GM19328 (cell line): Measurements from ENCODE around the gene RHD.
"Not testable (repeated sequence)": the region's sequence is repeated elsewhere in the genome, so short reads cannot be mapped to it uniquely, and the experiment has no call there.

ENCODE experiments used
- ATAC-seq: cut with Tn5 transposase; IDR thresholded peaks from one replicate; pipeline ENCODE4 v1.9.1; 2021; ENCODE audit warnings: mild to moderate bottlenecking, moderate library complexity; ENCODE audit not compliant: unreplicated experiment

RHD gene

GRCh38 chr1:25347556-25347955, 75.2 kb downstream of the RHD start:
- ATAC-seq = no peak

GRCh38 chr1:25349606-25350005, 77.3 kb downstream of the RHD start:
- no peak for ATAC-seq

GRCh38 chr1:25355841-25356395, 83.6 kb downstream of the RHD start:
- no peak for ATAC-seq

GRCh38 chr1:25356441-25356840, 84.1 kb downstream of the RHD start:
- no peak for ATAC-seq

- ATAC-seq = no peak
These were observed 84.5 kb downstream of the RHD start for GRCh38 chr1:25356848-25357247.

- ATAC-seq = no peak
These were observed 88.6 kb downstream of the RHD start for GRCh38 chr1:25360596-25361581.

GRCh38 chr1:25361901-25362300, 89.6 kb downstream of the RHD start:
- ATAC-seq = no peak

- ATAC-seq = not testable (repeated sequence)
These were observed 90.6 kb downstream of the RHD start for GRCh38 chr1:25362634-25363559.

- no peak for ATAC-seq
These were observed 96.9 kb downstream of the RHD start for GRCh38 chr1:25369241-25369640.

GRCh38 chr1:25369691-25370271, 97.5 kb downstream of the RHD start:
- not testable (repeated sequence) for ATAC-seq

- not testable (repeated sequence) for ATAC-seq
These were observed 99.4 kb downstream of the RHD start for GRCh38 chr1:25371757-25372156.

- ATAC-seq = not testable (repeated sequence)
These were observed 106.1 kb downstream of the RHD start for GRCh38 chr1:25378367-25378766.
